DOHH2 (cell line): ENCODE data around the gene IL2RG.

ENCODE experiments used
- EZH2phosphoT487 ChIP-seq: fragments of 200-600 bp; sonication (generic); IDR thresholded peaks from 2 replicates; pipeline ENCODE4 v1.6.1; 2017; ENCODE audit warnings: borderline replicate concordance, mild to moderate bottlenecking, antibody characterized with exemption, low read length, moderate library complexity, mixed read lengths
- TF ChIP-seq, protein P1 (sequence below): fragments of 200-600 bp; sonication (generic); IDR thresholded peaks from one replicate; pipeline ENCODE4 v1.5.1; 2014; ENCODE audit warnings: antibody characterized with exemption, mild to moderate bottlenecking, low read depth, low read length; ENCODE audit not compliant: poor library complexity, severe bottlenecking

DNA sequence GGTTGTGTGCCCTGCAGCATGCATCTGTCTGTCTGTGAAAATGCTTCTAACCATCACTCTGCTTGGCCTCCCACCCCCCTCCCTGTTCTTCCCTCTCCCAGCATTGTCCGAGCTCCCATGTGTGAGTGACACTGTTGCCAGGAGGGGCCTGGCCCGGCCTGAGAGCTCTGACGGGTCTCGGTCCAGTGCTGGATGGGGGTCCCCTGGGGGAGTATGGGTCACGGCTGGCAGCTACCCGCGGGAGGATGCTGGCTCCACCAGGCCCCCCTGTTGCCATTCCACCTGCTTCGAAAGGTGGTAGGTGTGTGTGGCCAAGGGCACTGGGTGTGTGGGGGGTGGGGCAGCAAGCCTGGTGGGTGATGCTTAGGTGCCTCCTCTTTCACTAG is 36.9 kb upstream of the IL2RG start:
- TF ChIP-seq, protein P1, sequence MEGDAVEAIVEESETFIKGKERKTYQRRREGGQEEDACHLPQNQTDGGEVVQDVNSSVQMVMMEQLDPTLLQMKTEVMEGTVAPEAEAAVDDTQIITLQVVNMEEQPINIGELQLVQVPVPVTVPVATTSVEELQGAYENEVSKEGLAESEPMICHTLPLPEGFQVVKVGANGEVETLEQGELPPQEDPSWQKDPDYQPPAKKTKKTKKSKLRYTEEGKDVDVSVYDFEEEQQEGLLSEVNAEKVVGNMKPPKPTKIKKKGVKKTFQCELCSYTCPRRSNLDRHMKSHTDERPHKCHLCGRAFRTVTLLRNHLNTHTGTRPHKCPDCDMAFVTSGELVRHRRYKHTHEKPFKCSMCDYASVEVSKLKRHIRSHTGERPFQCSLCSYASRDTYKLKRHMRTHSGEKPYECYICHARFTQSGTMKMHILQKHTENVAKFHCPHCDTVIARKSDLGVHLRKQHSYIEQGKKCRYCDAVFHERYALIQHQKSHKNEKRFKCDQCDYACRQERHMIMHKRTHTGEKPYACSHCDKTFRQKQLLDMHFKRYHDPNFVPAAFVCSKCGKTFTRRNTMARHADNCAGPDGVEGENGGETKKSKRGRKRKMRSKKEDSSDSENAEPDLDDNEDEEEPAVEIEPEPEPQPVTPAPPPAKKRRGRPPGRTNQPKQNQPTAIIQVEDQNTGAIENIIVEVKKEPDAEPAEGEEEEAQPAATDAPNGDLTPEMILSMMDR = no peak
- TF ChIP-seq EZH2phosphoT487 = no peak
